ENCODE data around the gene B3GNT5. TPM values are rescaled to one million over a fixed set of nuclear protein-coding genes. Genes with fewer than 3 reads are reported as not detected.

B3GNT5 gene
- 10 to 100 TPM in 1 of 3 donors, 1 to 10 TPM in 2; 3.0 to 12.1 (median 6.2) TPM for total RNA-seq

GRCh38 chr3:183252973-183253527 lies at the start of gene B3GNT5:
Gene B3GNT5, plus strand, starts transcription at chr3:183253253. Its CDS starts 16,546 bp downstream, at chr3:183269799.
- no peaks in the 10 kb centered on the region for H3K36me3 ChIP-seq
- H3K4me1 ChIP-seq = no peaks in the 10 kb centered on the region
- peak within 1 kb of the TSS; percentile 64 to 87 (median 84) for H3K4me3 ChIP-seq
- no peaks in the 10 kb centered on the region for H3K9me3 ChIP-seq
- H3K27ac ChIP-seq = peak within 1 kb of the TSS; percentile 93 to 95
- peak in 1 of 2 donors; percentile 86 for DNase-seq (ENCODE audit: low spot score in 2 of 2)
- intact Hi-C loops (cut with DNase I; ENCODE audit: low total_unique reads) = no loop called here
- no peak for TF ChIP-seq POLR2A (IDR thresholded peaks at IDR 0.05)
- TF ChIP-seq POLR2AphosphoS5 (IDR thresholded peaks at IDR 0.05) = no peak
- no peak for TF ChIP-seq CTCF (IDR thresholded peaks at IDR 0.05)
- no peaks in the 10 kb centered on the region for H3K27me3 ChIP-seq

GRCh38 chr3:183203670-183204069 lies 49.4 kb upstream of the B3GNT5 start:
- no peak for TF ChIP-seq POLR2A (IDR thresholded peaks at IDR 0.05)
- no peak for TF ChIP-seq CTCF (IDR thresholded peaks at IDR 0.05)
- TF ChIP-seq POLR2AphosphoS5 (IDR thresholded peaks at IDR 0.05) = no peak
- intact Hi-C loops (cut with DNase I; ENCODE audit: low total_unique reads) = no loop called here
- no peak for DNase-seq (ENCODE audit: low spot score in 2 of 2)

GRCh38 chr3:183208260-183208659 lies 44.8 kb upstream of the B3GNT5 start:
- intact Hi-C loops (cut with DNase I; ENCODE audit: low total_unique reads) = no loop called here
- TF ChIP-seq POLR2AphosphoS5 (IDR thresholded peaks at IDR 0.05) (no peak), POLR2A (IDR thresholded peaks at IDR 0.05) (no peak), CTCF (IDR thresholded peaks at IDR 0.05) (no peak)

More at GRCh38 chr3:183203670-183204069, 49.4 kb upstream of the B3GNT5 start:
- Histone ChIP-seq H3K36me3 (no peaks in the 10 kb centered on the region), H3K27me3 (no peaks in the 10 kb centered on the region), H3K4me1 (no peaks in the 10 kb centered on the region), H3K27ac (no peak overlapping the region), H3K9me3 (no peaks in the 10 kb centered on the region), H3K4me3 (no peak overlapping the region)

GRCh38 chr3:183208800-183209199 lies 44.3 kb upstream of the B3GNT5 start:
- Histone ChIP-seq H3K4me3 (no peak overlapping the region), H3K27me3 (no peaks in the 10 kb centered on the region), H3K27ac (no peak overlapping the region), H3K36me3 (no peaks in the 10 kb centered on the region), H3K4me1 (no peaks in the 10 kb centered on the region), H3K9me3 (no peaks in the 10 kb centered on the region)
- intact Hi-C loops (cut with DNase I; ENCODE audit: low total_unique reads) = no loop called here
- no peak for TF ChIP-seq POLR2AphosphoS5 (IDR thresholded peaks at IDR 0.05)
- no peak for TF ChIP-seq CTCF (IDR thresholded peaks at IDR 0.05)
- TF ChIP-seq POLR2A (IDR thresholded peaks at IDR 0.05) = no peak
- no peak for DNase-seq (ENCODE audit: low spot score in 2 of 2)

More at GRCh38 chr3:183208260-183208659, 44.8 kb upstream of the B3GNT5 start:
- Histone ChIP-seq H3K9me3 (no peaks in the 10 kb centered on the region), H3K4me3 (no peak overlapping the region), H3K27me3 (no peaks in the 10 kb centered on the region), H3K4me1 (no peaks in the 10 kb centered on the region), H3K36me3 (no peaks in the 10 kb centered on the region), H3K27ac (no peak overlapping the region)
- DNase-seq (ENCODE audit: low spot score in 2 of 2) = no peak

GRCh38 chr3:183210341-183210740 lies 42.7 kb upstream of the B3GNT5 start:
- TF ChIP-seq POLR2AphosphoS5 (IDR thresholded peaks at IDR 0.05) (no peak), CTCF (IDR thresholded peaks at IDR 0.05) (no peak), POLR2A (IDR thresholded peaks at IDR 0.05) (no peak)

More at GRCh38 chr3:183210341-183210740, 42.7 kb upstream of the B3GNT5 start:
- H3K4me3 ChIP-seq = no peak overlapping the region
- no peaks in the 10 kb centered on the region for H3K9me3 ChIP-seq
- no peaks in the 10 kb centered on the region for H3K4me1 ChIP-seq
- peak overlapping the region in 1 of 2 donors; percentile 5 for H3K27ac ChIP-seq
- no peak for DNase-seq (ENCODE audit: low spot score in 2 of 2)
- intact Hi-C loops (cut with DNase I; ENCODE audit: low total_unique reads) = no loop called here
- H3K36me3 ChIP-seq = no peaks in the 10 kb centered on the region
- no peaks in the 10 kb centered on the region for H3K27me3 ChIP-seq

All from breast epithelium (tissue), 4 donors.